SK-MEL-5 (cell line): ENCODE results near the gene CNTN4. TPM values are rescaled to one million over a fixed set of nuclear protein-coding genes. Genes with fewer than 3 reads are reported as not detected.

Experiments used
- DNase-seq: peaks from one replicate; pipeline ENCODE4 v3.0.0-alpha.2; 2016; ENCODE audit warnings: low read depth, low spot score
- in situ Hi-C: cut with HindIII; loops from 2 replicates; pipeline ENCODE4 v1.10.0; 2016; ENCODE audit warnings: low sequenced_read_pairs, high pct_unique_total_duplicates, low pct_unique_long_range_greater_than_20kb
- total RNA-seq: library from RNA; depleted of rRNA; stranded (reverse); fragments of >200 nt; shearing (Covaris generic); gene quantifications from 2 replicates; pipeline ENCODE4 v1.2.3, GENCODE V29; 2014

Gene CNTN4
- total RNA-seq, 1 experiment from 2014 or later, result not detected

DNA sequence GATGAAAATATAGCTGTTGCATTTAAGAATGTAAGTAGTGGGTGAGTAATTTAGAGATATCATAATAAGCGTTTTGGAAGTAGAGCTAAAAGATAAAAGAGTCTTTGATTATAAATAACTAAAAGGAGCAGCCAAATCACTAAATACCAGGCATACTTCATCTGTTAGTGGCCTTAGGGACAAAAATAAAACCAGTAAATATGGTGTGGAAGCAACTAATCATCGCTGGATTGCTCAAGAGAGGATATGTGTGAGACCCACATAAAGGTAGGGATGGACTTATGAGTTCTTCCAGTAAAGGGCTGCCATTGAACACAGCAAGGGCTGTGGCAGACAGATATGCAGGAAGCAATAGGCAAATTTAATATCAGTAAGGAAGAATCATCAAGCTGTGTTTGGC is 356.2 kb downstream of the CNTN4 start:
- DNase-seq, result no peak
- in situ Hi-C loops, result no loop called here

DNA sequence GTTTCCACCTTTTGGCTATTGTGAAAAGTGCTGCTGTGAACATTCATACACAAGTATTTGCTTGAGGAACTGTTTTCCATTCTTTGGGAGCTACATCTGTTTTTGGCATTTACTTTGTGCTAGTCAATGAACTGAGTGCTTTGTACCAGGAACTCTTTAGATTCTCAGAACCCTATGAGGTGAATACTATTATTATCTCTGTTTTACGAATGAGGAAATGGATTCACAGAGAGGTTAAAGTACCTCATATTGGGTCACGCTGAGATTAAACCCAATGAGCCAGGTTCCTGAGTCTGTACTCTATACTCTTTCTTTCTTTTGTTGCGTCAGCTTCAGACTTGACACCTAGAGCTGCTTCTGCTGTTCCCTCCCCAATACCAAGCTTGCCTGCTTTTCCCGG is 358.1 kb downstream of the CNTN4 start:
- in situ Hi-C loops, result no loop called here
- DNase-seq, result no peak

GRCh38 chr3:2458816-2459215 is 360.1 kb downstream of the CNTN4 start:
- in situ Hi-C loops, result no loop called here
- no peak for DNase-seq

DNA sequence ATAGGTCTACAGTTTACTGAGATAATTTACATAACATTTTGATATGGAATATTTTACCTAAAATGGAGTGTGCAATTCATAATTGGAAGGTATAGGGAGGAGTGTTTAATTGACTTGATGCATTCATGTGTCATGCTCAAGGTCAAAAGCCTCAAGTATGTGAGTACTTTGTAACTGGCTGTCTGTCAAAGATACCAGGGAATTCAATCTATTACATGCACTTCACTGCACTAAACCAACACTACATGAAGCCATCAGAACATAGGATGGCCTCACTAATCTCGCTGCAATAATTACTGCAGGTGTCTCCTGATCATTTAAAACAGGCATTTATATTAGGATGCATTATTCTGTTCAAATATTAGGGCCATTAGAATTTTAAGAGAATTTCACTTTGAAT is 367.2 kb downstream of the CNTN4 start:
- DNase-seq, result no peak
- in situ Hi-C loops, result no loop called here

DNA sequence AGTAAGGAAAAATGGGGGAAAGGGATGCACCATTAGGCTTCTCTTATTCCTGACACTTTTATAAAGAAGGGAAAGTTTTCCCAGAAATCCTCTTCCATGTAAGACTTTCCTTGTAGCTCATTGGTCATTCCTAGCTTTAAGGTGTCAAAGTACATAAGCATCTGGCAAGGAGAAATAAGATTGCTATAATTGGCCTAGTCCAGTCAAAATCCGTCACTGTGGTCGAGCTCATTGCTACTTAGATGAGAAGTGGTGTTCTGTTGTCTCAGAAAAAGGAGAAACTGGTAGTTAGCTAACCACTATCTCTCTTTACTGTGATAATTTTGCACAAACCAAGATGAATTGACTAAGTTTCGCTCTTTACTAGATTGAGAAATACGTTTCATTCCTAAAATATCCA is 370.1 kb downstream of the CNTN4 start:
- in situ Hi-C loops, result no loop called here
- no peak for DNase-seq

DNA sequence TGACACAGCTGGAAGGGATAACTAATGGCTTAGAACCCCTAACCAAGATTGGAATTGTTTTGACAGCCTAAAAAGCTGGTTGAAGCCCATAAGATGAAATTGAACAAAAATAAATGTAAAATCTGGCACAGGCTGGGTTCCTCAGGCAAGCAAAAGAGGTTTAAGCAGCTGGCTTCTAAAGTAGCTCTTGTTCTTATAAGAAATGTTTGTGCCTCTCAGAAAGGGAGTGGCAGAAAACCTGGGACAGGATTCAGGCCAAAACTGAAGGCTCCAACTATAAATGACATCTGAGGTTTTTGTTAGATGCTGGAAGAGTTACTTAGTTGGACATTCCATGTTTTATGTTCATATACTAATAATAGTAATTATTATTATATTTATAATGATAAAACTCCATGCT is 378.3 kb downstream of the CNTN4 start:
- in situ Hi-C loops, result no loop called here
- no peak for DNase-seq

DNA sequence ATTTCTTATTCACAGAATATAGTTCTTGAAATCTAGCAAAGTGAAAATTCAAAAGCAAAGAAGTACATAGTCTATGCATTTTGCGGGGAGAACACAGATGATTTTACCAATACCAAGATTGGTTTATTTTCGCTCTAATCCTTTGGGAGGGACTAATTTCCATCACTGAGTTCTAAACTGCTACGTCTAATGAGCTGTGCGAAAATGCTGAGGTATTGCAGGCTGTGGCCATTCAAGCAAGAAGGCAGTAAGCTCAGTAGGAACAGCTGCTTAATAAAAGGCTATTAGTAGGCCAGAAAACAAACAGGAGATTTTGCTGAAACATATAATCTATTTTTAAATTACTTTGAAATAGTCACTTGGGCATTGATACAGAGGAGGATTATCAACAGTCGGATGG is 379.0 kb downstream of the CNTN4 start:
- in situ Hi-C loops, result no loop called here

DNA sequence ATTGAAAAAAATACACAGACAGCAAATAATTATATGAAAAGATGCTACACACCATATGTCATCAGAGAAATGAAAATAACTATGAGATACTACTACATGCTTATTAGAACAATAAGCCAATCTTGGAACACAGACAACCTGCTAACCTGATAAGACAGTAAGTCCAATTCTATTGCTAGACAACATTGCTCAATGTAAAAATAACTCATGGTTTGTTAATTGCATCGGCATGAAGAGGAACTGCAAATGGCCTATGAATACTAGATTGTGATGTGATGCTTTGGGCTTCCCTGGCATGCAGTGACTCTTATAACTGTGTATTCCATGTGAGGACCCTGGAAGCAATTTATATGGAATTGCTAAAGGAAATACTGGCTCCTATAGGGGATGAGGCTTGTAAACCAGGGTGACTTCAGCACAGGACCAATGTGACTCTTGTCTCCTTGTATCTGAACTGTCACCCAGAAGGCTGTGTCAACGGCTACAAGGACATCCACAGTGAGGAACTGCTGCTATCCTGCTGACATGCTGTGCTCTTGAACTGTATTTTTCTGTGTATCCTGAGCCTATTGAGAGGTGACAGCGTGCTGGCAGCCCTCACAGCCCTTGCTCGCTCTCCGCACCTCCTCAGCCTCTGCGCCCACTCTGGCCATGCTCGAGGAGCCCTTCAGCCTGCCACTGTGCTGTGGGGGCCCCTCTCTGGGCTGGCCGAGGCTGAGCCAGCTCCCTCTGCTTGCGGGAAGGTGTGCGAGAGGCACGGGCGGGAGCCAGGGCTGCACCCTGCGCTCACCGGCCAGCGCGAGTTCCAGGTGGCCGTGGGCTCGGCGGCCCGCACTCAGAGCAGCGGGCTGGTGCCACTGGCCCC is 385.7 kb downstream of the CNTN4 start:
- in situ Hi-C loops, result no loop called here
- no peak for DNase-seq

More for the DNA sequence above, 379.0 kb downstream of the CNTN4 start:
- DNase-seq, result no peak

- in situ Hi-C loops, result no loop called here
- DNase-seq, result no peak
These were observed 386.3 kb downstream of the CNTN4 start for GRCh38 chr3:2485027-2485375.

DNA sequence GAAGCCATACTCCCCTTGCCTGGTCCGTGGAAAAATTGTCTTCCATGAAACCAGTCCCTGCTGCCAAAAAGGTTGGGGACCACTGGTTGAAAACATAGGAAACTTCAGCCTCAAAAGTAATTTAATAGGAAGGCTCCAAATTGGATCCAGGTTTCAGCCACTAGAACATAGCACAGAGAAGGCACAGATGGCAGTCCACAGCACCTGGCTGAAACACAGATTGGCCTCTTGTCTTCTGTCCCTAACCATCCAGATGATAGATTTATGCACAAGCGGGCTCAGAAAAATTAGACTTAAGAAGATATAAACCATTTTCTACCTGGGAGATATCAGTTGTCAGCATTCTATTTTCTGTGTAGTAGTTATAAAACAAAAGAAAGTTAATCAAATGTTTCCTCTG is 397.1 kb downstream of the CNTN4 start:
- in situ Hi-C loops, result no loop called here
- no peak for DNase-seq

GRCh38 chr3:2504912-2505311 is 406.2 kb downstream of the CNTN4 start:
- DNase-seq, result no peak
- in situ Hi-C loops, result no loop called here

- no peak for DNase-seq
- in situ Hi-C loops, result no loop called here
These were observed 408.1 kb downstream of the CNTN4 start for GRCh38 chr3:2506776-2507175.

DNA sequence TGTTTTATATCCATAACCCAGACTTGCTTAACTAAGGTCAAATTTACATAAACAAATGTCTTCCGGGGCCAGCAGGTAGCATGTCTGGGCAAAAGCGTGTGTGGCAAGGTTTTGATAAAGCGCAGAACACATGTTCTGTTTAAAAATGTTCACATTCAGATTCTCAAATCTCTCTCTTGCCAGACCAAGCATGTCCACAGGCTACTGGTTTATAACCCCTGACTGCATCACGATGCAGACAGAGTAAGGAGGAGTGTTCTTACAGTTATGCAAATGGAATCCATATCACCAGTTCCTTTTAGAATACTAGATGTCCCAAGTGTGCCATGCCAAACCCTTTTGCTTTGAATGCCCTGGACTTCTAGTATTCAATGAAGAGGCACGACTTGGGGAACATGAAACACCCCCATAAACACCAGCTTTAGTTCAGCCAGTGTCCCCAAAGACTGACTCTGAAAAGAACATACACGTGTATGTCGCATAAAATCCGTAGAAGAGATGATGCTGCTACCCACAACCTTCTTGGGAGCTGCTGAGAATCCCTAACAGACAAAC is 412.0 kb downstream of the CNTN4 start:
- DNase-seq, result no peak
- in situ Hi-C loops, result no loop called here

GRCh38 chr3:2511356-2511755 is 412.7 kb downstream of the CNTN4 start:
- no peak for DNase-seq
- in situ Hi-C loops, result no loop called here

GRCh38 chr3:2512881-2513280 is 414.2 kb downstream of the CNTN4 start:
- DNase-seq, result no peak
- in situ Hi-C loops, result no loop called here

DNA sequence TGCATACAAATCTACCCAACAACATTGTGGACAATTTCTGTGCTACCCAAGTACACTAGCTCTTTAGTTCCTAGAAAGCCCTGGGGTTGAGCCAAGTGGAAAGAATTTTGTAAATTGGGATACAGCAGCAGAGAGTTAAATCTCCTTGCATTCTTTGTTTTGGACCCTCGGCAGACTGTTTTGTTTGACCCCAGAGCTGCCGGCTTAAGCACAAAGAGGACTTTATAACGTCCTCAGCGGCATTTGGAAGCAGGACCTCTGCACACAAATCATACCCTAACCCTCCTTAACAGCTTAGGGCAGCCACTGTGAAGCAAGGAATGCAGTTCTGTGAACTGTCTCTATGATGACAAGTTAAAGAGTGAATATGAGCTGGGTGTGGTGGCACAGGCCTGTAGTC is 415.3 kb downstream of the CNTN4 start:
- DNase-seq, result no peak
- in situ Hi-C loops, result no loop called here

- DNase-seq, result no peak
- in situ Hi-C loops, result no loop called here
These were observed 418.2 kb downstream of the CNTN4 start for GRCh38 chr3:2516762-2517441.

DNA sequence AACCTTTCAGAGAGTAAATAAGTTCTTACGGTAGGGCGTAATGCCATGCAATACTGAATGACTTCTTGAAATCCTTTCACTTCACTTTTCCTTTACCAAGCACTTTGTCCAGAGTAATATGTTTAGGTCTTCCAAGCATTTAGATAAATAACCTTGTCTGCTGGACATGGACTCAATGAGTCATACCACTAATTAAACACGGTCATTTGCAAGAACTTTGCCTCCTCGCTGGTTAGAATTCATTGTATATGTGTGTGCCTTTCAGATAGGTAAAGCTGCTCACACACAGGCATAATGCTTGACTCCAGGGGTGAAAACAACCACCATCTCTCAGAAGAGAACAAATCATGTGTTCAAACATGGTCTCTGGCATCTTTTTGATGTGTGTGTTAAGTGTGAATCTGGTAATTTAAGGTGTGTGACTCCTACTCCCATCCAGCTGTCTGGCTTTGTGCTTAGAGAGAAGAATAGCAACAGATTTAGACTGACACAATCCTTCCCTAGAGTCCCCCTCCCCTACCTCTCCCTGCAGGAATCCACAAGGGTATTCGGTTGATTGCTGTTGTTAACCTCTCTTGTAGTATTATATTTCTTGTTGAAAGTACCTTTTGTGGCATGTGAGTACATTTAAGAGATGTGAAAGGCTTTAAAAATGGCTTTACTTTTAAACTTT is 419.0 kb downstream of the CNTN4 start:
- in situ Hi-C loops, result no loop called here
- no peak for DNase-seq
